WTC11 (cell line): Measurements from ENCODE around the gene PPEF1. TPM values are rescaled to one million over a fixed set of nuclear protein-coding genes. Genes with fewer than 3 reads are reported as not detected.

Source experiments
- ATAC-seq: fragments of 200-7000 bp; cut with Tn5 transposase; 2 replicates; pipeline ENCODE4 v1.10.0; 2021; ENCODE audit warnings: mild to moderate bottlenecking, moderate library complexity
- CTCF ChIA-PET: fragments of 300-600 bp; sonication (Branson Sonifier 250); formaldehyde crosslinking; loops from one replicate; lab custom pipeline; 2021; ENCODE audit warnings: antibody characterized with exemption; lab: Charles Lee
- POLR2A ChIA-PET: fragments of 350-600 bp; sonication (Branson Sonifier 250); formaldehyde crosslinking; loops from one replicate; lab custom pipeline; 2021; ENCODE audit warnings: antibody characterized with exemption; lab: Charles Lee
- DNase-seq: peaks from one replicate; pipeline ENCODE4 v3.0.0; 2021; ENCODE audit warnings: low spot score
- H3K27ac Mint-ChIP-seq: 2 replicates; pipeline ENCODE4 v1.8.0; 2021; ENCODE audit warnings: mixed read lengths
- H3K27me3 Mint-ChIP-seq: 2 replicates; pipeline ENCODE4 v1.8.0; 2021; ENCODE audit warnings: low read depth, mild to moderate bottlenecking, moderate library complexity, mixed read lengths
- H3K36me3 Mint-ChIP-seq: 2 replicates; pipeline ENCODE4 v1.8.0; 2021; ENCODE audit warnings: mixed read lengths
- H3K4me1 Mint-ChIP-seq: 2 replicates; pipeline ENCODE4 v1.8.0; 2022; ENCODE audit warnings: mixed read lengths
- H3K4me3 Mint-ChIP-seq: 2 replicates; pipeline ENCODE4 v1.8.0; 2021; ENCODE audit warnings: mild to moderate bottlenecking, moderate library complexity, mixed read lengths
- H3K9me3 Mint-ChIP-seq: 2 replicates; pipeline ENCODE4 v1.8.0; 2021; ENCODE audit warnings: mixed read lengths
- ATF1 ChIP-seq: sonication (generic); formaldehyde crosslinking; IDR thresholded peaks from 2 replicates; pipeline ENCODE4 v1.8.1; 2023; ENCODE audit warnings: mild to moderate bottlenecking, moderate library complexity, missing genetic modification reagents
- ATF2 ChIP-seq: sonication (generic); formaldehyde crosslinking; IDR thresholded peaks from 2 replicates; pipeline ENCODE4 v1.8.1; 2022; ENCODE audit warnings: low read depth, missing genetic modification reagents, borderline replicate concordance
- CBFB ChIP-seq: sonication (generic); formaldehyde crosslinking; IDR thresholded peaks from 2 replicates; pipeline ENCODE4 v1.8.1; 2022; ENCODE audit warnings: mild to moderate bottlenecking, low read depth, missing genetic modification reagents
- CREM ChIP-seq: sonication (generic); formaldehyde crosslinking; IDR thresholded peaks from 2 replicates; pipeline ENCODE4 v1.8.1; 2022; ENCODE audit warnings: mild to moderate bottlenecking, missing genetic modification reagents, moderate library complexity
- GABPB1 ChIP-seq: sonication (generic); formaldehyde crosslinking; IDR thresholded peaks from 2 replicates; pipeline ENCODE4 v1.8.1; 2023; ENCODE audit warnings: mild to moderate bottlenecking, missing genetic modification reagents
- GTF2I ChIP-seq: fragments of 250-450 bp; sonication (Bioruptor Pico); conservative IDR thresholded peaks from 2 replicates; pipeline ENCODE4 v1.4.0; 2021; ENCODE audit warnings: mild to moderate bottlenecking
- HMGA2 ChIP-seq: fragments of 250-450 bp; sonication (Bioruptor Pico); IDR thresholded peaks from 2 replicates; pipeline ENCODE4 v1.4.0; 2021; ENCODE audit warnings: mild to moderate bottlenecking, moderate library complexity
- IRF1 ChIP-seq: sonication (generic); formaldehyde crosslinking; IDR thresholded peaks from 2 replicates; pipeline ENCODE4 v1.8.0; 2023; ENCODE audit warnings: missing genetic modification reagents
- KAT7 ChIP-seq: sonication (generic); formaldehyde crosslinking; IDR thresholded peaks from 2 replicates; pipeline ENCODE4 v1.8.1; 2023; ENCODE audit warnings: missing genetic modification reagents, mild to moderate bottlenecking, borderline replicate concordance
- MXD4 ChIP-seq: fragments of 250-450 bp; sonication (Bioruptor Pico); IDR thresholded peaks from 2 replicates; pipeline ENCODE4 v1.8.0; 2021; ENCODE audit warnings: mild to moderate bottlenecking, moderate library complexity, borderline replicate concordance
- MYBL2 ChIP-seq: sonication (generic); formaldehyde crosslinking; IDR thresholded peaks from 2 replicates; pipeline ENCODE4 v1.8.1; 2023; ENCODE audit warnings: mild to moderate bottlenecking, moderate library complexity, missing genetic modification reagents
- NFE2L1 ChIP-seq: sonication (generic); formaldehyde crosslinking; IDR thresholded peaks from 2 replicates; pipeline ENCODE4 v1.8.1; 2023; ENCODE audit warnings: missing genetic modification reagents
- NR2C2 ChIP-seq: sonication (generic); formaldehyde crosslinking; IDR thresholded peaks from 2 replicates; pipeline ENCODE4 v1.8.0; 2022; ENCODE audit warnings: mild to moderate bottlenecking, missing genetic modification reagents
- PRRX2 ChIP-seq: fragments of 250-450 bp; sonication (Bioruptor Pico); IDR thresholded peaks from 2 replicates; pipeline ENCODE4 v1.8.0; 2021; ENCODE audit warnings: mild to moderate bottlenecking
- RELA ChIP-seq: sonication (generic); formaldehyde crosslinking; IDR thresholded peaks from 2 replicates; pipeline ENCODE4 v1.8.1; 2022; ENCODE audit warnings: missing genetic modification reagents, mild to moderate bottlenecking, borderline replicate concordance
- TCF7 ChIP-seq: sonication (generic); formaldehyde crosslinking; IDR thresholded peaks from 2 replicates; pipeline ENCODE4 v1.8.0; 2022; ENCODE audit warnings: mild to moderate bottlenecking, low read depth, missing genetic modification reagents, moderate library complexity
- TP53 ChIP-seq: sonication (generic); formaldehyde crosslinking; IDR thresholded peaks from 2 replicates; pipeline ENCODE4 v1.8.1; 2023; ENCODE audit warnings: mild to moderate bottlenecking, missing genetic modification reagents
- ZNF138 ChIP-seq: sonication (generic); formaldehyde crosslinking; conservative IDR thresholded peaks from 2 replicates; pipeline ENCODE4 v1.8.1; 2022; ENCODE audit warnings: mild to moderate bottlenecking, moderate library complexity, missing genetic modification reagents
- ZNF219 ChIP-seq: sonication (generic); formaldehyde crosslinking; IDR thresholded peaks from 2 replicates; pipeline ENCODE4 v1.8.0; 2023; ENCODE audit warnings: missing genetic modification reagents, mild to moderate bottlenecking, borderline replicate concordance
- ZNF232 ChIP-seq: sonication (generic); formaldehyde crosslinking; IDR thresholded peaks from 2 replicates; pipeline ENCODE4 v1.8.0; 2022; ENCODE audit warnings: mild to moderate bottlenecking, missing genetic modification reagents
- ZNF416 ChIP-seq: fragments of 250-450 bp; sonication (Bioruptor Pico); IDR thresholded peaks from 2 replicates; pipeline ENCODE4 v1.9.0; 2021; ENCODE audit warnings: mild to moderate bottlenecking, inconsistent platforms
- ZNF512 ChIP-seq: sonication (generic); formaldehyde crosslinking; IDR thresholded peaks from 2 replicates; pipeline ENCODE4 v1.8.1; 2022; ENCODE audit warnings: missing genetic modification reagents, borderline replicate concordance
- total RNA-seq: library from RNA; stranded (reverse); gene quantifications from 3 replicates; pipeline ENCODE4 v1.2.3, GENCODE V29; 2021
- TF ChIP-seq, protein P1 (sequence below): fragments of 250-450 bp; sonication (Bioruptor Pico); IDR thresholded peaks from 2 replicates; pipeline ENCODE4 v1.9.0; 2021; ENCODE audit warnings: mild to moderate bottlenecking
- TF ChIP-seq, protein P2 (sequence below): sonication (generic); formaldehyde crosslinking; IDR thresholded peaks from 2 replicates; pipeline ENCODE4 v1.8.0; 2023; ENCODE audit warnings: mild to moderate bottlenecking, missing genetic modification reagents

The PPEF1 gene
- total RNA-seq, 1 experiment from 2014 or later, result 0.31 TPM

- ATAC-seq (peak; percentile 67), DNase-seq (peak; percentile 8)
- CTCF ChIA-PET, result no interaction called here
- H3K27ac Mint-ChIP-seq, result no peak overlapping the region; the same call in 1 of the 2 replicates
- peaks cover 25% of the 10 kb centered on the region for H3K27me3 Mint-ChIP-seq
- POLR2A ChIA-PET, result no interaction called here
- TF ChIP-seq MYBL2 (CRISPR knock-in tag), result no peak
- TF ChIP-seq PRRX2 (CRISPR knock-in tag), result no peak
- TF ChIP-seq ZNF512, result no peak
- TF ChIP-seq TCF7 (CRISPR knock-in tag), result no peak
- TF ChIP-seq CREM, result no peak
- no peak for TF ChIP-seq NR2C2 (CRISPR knock-in tag)
- TF ChIP-seq ZNF219 (CRISPR knock-in tag), result no peak
- no peak for TF ChIP-seq ZNF138 (CRISPR knock-in tag)
- TF ChIP-seq HMGA2 (CRISPR knock-in tag), result no peak
- TF ChIP-seq ATF1 (CRISPR knock-in tag), result no peak
- TF ChIP-seq ZNF232, result no peak
- no peak for TF ChIP-seq RELA (CRISPR knock-in tag)
- TF ChIP-seq ATF2, result no peak
- TF ChIP-seq, protein P1, sequence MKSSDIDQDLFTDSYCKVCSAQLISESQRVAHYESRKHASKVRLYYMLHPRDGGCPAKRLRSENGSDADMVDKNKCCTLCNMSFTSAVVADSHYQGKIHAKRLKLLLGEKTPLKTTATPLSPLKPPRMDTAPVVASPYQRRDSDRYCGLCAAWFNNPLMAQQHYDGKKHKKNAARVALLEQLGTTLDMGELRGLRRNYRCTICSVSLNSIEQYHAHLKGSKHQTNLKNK, result no peak
- TF ChIP-seq MXD4 (CRISPR knock-in tag), result no peak
- no peak for TF ChIP-seq TP53 (CRISPR knock-in tag)
- peaks cover 16% of the 10 kb centered on the region for H3K4me1 Mint-ChIP-seq
- H3K36me3 Mint-ChIP-seq, result no peaks in the 10 kb centered on the region
- 0 out of 2 replicates have a peak overlapping the region, but pooled peaks have one; percentile 23 for H3K4me3 Mint-ChIP-seq
- no peaks in the 10 kb centered on the region for H3K9me3 Mint-ChIP-seq
Observed at GRCh38 chrX:18793601-18794089, 86.2 kb downstream of the PPEF1 start.

DNA sequence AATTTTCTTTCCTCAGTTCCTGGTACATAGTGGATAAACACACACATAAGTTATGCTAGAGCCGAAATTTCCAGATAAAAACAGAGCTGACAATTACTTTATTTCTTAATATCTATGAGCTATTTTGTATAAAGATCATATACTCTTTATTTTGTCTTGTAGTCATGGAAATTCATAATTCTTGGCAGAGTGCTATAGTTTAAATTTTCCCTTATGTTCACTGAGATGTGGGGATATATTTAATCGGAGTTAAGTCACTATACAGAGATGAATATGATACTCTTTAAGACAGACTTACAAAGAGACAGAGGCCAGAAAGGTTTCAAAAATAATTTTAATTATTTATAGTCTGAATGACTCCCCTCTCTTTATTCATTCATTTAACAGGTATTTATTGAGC lies 89.7 kb downstream of the PPEF1 start:
- no peak for TF ChIP-seq IRF1 (CRISPR knock-in tag)
- TF ChIP-seq NFE2L1 (CRISPR knock-in tag), result no peak
- TF ChIP-seq CBFB, result no peak
- TF ChIP-seq, all 79 proteins: peak for 0
- Mint-ChIP-seq H3K9me3 (peaks cover under 1% of the 10 kb centered on the region; the same call in 1 of the 2 replicates), H3K27me3 (peaks cover 25% of the 10 kb centered on the region), H3K4me3 (no peak overlapping the region), H3K36me3 (no peaks in the 10 kb centered on the region), H3K27ac (no peak overlapping the region), H3K4me1 (peaks cover 16% of the 10 kb centered on the region)
- POLR2A ChIA-PET, result no interaction called here
- CTCF ChIA-PET, result no interaction called here
- ATAC-seq (no peak), DNase-seq (no peak)

GRCh38 chrX:18799911-18800310 lies 92.5 kb downstream of the PPEF1 start:
- Mint-ChIP-seq H3K4me1 (no peaks in the 10 kb centered on the region), H3K9me3 (peaks cover 11% of the 10 kb centered on the region), H3K4me3 (no peak overlapping the region), H3K27me3 (peaks cover 17% of the 10 kb centered on the region), H3K36me3 (peaks cover 3% of the 10 kb centered on the region; the same call in 1 of the 2 replicates), H3K27ac (no peak overlapping the region)
- no peak for DNase-seq
- CTCF ChIA-PET, result no interaction called here
- POLR2A ChIA-PET, result no interaction called here
- no peak for ATAC-seq
- no peak for TF ChIP-seq ZNF512
- no peak for TF ChIP-seq GABPB1 (CRISPR knock-in tag)
- no peak for TF ChIP-seq ZNF416 (CRISPR knock-in tag)
- no peak for TF ChIP-seq GTF2I (CRISPR knock-in tag)
- TF ChIP-seq, protein P2, sequence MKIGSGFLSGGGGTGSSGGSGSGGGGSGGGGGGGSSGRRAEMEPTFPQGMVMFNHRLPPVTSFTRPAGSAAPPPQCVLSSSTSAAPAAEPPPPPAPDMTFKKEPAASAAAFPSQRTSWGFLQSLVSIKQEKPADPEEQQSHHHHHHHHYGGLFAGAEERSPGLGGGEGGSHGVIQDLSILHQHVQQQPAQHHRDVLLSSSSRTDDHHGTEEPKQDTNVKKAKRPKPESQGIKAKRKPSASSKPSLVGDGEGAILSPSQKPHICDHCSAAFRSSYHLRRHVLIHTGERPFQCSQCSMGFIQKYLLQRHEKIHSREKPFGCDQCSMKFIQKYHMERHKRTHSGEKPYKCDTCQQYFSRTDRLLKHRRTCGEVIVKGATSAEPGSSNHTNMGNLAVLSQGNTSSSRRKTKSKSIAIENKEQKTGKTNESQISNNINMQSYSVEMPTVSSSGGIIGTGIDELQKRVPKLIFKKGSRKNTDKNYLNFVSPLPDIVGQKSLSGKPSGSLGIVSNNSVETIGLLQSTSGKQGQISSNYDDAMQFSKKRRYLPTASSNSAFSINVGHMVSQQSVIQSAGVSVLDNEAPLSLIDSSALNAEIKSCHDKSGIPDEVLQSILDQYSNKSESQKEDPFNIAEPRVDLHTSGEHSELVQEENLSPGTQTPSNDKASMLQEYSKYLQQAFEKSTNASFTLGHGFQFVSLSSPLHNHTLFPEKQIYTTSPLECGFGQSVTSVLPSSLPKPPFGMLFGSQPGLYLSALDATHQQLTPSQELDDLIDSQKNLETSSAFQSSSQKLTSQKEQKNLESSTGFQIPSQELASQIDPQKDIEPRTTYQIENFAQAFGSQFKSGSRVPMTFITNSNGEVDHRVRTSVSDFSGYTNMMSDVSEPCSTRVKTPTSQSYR (CRISPR knock-in tag), result no peak
- TF ChIP-seq KAT7, result no peak
